Stimulated activated CD4-positive, alpha-beta T cell treated with anti-CD3 and anti-CD28 coated beads, TNF-alpha, amount 100 ng/mL, for 1 hour (primary cell): ENCODE measurements around the gene TMEM53.

Experiments used
- DNase-seq, 3 donors: peaks; one replicate each; pipeline ENCODE4 v3.0.0-alpha.2; 2020; ENCODE audit warnings: low read depth in 3 of 3, low spot score in 1 of 3

The TMEM53 gene

DNA sequence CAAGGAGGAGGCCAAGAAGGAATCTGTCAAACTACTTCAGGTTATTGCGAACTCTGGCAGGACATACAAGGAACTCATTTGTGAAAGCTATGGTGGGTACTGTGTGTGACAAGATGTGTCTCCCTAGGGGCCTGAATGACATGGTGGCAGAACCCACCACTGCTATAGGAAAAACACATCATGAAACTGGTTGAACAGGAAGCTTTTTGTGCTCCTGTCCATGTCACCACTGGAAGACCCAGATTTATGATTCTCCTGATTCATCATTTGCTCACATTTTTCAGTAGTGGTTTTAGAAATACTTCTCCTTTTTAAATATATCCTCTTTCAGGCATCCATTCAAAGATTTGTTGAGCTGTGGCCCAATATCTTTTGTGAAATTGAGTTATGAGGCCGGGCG is 23.9 kb upstream of the TMEM53 start:
- no peak for DNase-seq

DNA sequence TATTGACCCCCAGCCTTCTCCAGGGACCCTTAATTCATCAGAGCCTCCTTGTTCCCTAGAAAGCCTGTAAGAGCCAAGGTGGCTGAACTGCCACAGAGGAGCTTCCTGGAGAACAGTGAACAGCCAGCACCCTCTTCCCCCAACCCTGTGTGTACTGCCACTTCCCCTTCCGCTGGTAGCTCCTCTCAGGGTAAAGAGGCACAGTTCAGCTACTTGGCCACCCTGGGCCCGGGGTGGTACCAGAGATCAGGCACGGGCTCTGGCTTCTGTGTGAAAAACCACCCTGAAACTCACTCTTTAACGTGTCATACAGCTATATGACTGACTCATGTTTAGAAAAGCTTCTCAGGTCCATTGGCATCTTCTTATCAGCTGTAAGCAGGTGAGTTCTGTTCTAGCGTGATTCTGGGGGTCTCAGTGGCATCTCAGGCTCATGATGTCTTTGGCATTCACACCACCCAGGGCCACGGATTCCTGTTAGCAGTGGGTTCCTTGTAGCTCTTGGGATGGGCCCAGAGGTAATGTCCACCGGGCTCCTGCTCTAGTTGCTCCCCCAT is 22.6 kb upstream of the TMEM53 start:
- no peak for DNase-seq

DNA sequence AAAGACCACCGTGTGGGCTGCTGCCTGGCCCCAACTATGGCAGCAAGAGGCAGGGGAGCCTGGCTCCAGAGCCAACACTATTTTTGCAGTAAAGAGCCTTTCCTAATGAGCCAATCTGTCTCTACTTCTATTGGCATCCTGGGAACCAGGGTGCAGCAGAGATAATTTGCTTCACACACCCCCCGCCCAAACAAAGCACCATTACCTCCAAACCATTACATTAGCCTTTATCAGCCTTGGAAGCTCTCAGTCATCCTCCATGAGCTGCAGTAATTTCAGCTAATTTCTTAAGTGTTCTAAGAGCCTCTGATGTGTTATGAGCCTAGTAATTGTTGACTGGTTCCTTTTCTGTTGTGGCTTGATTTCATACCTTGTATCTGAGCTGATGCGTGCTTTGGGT is 21.8 kb upstream of the TMEM53 start:
- DNase-seq = no peak

DNA sequence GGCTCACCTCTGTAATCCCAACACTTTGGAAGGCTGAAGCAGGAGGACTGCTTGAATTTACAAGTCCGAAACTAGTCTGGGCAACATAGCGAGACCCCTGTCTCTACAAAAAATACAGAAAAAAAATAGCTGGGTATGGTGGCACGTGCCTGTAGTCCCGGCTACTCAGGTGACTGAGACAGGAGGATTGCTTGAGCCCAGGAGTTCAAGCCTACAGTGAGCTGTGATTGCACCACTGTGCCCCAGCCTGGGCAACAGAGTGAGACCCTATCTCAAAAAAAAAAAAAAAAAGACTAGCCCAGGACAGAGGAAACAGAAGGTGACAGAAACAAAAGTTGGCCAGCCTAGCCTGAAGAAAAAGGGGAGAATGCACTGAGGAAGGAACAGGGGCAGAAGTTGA is 21.4 kb upstream of the TMEM53 start:
- DNase-seq = no peak

DNA sequence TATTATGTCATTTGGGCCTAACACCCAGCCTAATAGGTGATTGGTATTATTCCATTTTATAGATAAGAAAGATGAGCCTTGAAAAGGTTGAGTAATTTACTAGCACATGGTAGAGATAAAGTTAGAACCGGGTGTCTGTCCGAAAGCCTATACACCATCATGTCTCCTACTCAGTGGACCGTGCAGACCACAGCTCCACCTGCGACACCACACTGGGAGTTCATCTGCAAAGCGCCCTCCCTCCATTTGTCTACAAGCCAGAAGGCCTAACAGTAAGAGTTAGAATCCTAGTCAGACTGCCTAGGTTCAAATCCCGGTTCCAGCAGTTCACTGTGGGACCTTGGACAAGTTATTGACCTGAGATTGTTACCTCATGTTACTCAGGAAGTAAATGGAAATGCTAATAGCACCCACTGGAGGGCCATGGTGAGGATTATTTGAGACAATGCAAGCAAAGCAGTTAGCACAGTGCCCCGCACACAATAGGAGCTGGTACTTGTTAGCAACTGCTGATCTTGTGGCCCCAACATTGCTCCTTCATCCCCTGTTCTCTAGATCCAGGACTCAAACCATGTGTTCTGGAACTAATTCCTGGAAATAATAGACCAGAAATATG is 20.7 kb upstream of the TMEM53 start:
- DNase-seq = no peak

DNA sequence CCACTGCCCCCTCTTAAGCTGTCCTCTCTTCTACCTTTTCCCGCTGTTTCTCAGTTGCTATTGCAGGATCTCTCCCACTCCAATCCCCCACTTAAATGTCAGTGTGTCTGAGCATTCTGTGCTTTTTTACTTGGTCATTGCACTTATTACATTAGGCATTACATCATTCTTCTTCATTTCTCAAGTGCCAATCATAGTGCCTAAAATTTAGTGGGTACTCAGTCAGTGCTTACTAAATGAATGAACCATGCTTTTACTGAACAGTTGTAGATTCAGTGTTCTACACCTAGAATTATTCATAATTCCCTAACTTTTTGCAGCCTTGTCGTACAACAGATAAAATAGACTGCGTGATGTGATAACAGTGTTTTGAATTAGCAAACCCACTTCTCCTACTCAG is 19.6 kb upstream of the TMEM53 start:
- DNase-seq = no peak

DNA sequence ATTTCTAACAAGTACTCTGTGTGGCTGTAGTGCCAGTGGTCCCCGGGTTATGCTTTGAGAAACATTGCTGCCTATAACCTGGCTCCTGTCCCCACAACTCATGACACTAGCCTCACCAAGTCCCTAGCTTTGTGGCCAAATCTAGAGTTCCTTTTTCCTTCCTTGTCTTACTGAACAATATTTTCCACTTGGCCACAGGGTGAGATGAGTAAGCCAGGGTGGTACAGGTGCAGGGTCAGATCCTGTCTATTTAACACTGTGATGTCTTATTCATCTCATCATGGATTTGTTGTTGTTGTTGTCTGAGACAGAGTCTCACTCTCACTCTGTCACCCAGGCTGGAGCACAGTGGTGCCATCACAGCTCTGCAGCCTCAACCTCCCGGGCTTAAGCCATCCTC is 18.9 kb upstream of the TMEM53 start:
- no peak for DNase-seq

DNA sequence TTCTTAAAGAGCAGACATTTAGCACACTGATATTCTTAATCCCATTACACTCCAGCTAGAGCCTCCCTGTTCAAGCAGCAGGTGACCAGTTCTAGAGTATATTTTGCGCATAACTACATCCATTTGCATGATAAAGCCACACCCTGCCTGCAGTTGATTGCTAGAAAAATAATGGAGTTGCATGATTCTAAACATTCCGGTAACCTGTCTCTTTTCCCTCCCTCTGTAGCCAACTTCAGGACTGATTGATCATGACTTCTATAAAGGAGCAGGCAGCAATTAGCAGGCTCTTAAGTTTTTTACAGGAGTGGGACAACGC is 15.1 kb upstream of the TMEM53 start:
- DNase-seq = no peak

DNA sequence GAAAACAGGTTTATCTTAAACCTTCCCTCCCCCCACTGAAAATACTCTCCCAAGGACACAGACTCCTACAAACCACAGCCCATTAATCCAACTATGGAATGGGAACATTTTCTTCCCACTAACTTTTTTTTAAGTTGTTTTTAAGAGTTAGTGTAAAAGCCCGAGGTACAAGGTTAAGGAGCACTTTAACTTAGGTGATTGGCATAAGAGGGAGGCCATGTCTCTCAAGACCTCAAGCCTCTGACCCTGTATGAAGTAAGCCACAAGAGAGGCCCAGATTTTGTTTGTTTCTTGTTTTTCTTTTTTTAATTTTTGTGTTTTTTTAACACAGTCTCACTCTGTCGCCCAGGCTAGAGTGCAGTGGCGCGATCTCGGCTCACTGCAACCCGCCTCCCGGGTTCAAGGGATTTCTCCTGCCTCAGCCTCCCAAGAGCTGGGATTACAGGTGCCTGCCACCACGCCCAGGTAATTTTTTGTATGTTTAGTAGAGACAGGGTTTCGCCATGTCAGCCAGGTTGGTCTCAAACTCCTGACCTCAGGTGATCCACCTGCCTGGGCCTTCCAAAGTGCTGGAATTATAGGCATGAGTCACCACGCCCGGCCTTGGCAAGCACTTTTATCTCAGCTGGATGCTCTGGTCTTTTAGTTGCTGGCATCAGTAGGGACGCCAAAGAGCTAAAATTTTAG is 14.6 kb upstream of the TMEM53 start:
- DNase-seq = no peak

DNA sequence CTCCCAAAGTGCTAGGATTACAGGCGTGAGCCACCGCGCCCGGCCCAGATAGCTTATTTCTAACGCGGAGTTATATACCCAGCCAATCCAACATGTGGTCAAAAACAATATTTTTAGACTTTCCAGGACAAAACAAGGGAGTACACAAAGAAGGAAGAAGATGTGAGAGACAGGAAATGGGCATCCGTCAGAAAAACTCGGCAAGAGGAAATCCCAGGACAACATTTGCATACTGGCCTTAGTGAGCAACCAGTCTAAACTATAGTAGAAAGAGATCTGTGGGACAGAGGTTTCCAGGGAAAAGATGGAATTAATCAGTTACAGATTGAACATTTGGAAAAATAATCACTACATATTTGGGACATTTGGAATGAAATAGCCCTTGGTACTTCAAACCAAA is 11.6 kb upstream of the TMEM53 start:
- no peak for DNase-seq

DNA sequence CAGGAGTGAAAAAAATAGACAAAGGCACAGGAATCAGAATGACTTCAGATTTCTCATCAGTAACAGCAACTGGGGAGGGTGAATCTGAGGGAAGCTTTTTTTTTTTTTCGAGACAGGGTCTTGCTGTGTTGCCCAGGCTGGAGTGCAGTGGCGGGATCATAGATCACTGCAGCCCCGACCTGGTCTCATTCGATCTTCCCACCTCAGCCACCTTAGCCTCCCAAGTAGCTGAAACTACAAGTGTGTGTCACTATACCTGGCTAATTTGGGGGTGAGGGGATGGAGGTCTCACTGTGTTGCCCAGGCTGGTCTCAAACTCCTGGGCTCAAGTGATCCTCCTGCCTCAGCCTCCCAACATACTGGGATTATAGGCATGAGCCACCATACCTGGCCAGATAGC is 10.9 kb upstream of the TMEM53 start:
- DNase-seq = no peak

DNA sequence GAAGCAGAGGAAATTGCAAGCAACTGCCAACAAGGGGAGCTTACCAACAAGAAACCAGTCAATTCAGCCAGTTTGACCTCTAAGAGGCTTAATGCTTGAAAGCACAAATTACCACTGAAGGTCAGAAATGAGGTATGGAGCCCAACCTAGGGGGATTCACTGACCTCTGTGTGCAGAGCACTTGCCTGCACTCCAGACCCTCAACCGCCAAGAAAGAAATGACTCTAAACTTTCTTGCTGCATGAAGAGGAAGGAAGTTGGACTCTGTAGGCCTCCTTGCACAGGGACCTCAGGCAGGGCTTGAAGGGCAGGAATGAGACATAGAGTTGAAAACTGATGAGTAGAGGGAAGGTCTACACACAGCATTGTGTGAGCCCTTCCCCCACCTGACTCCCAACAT is 10.2 kb upstream of the TMEM53 start:
- no peak for DNase-seq

DNA sequence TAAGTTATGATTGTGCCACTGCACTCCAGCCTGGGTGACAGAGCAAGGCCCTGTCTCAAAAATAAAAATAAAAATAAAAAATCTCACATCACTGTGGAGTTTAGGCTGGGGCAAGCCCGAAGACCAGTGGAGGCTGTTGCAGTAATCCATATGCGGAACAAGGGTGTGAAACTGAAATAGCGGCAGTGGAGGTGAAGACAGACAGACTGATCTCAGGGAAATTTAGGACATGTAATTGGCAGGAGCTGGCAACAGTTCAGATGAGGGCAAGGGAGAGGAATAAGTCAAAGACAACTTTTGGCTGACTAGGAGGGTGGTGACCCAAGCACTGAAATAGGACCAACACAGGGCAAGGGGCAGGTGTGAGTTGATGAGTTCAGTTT is 8.6 kb upstream of the TMEM53 start:
- no peak for DNase-seq

DNA sequence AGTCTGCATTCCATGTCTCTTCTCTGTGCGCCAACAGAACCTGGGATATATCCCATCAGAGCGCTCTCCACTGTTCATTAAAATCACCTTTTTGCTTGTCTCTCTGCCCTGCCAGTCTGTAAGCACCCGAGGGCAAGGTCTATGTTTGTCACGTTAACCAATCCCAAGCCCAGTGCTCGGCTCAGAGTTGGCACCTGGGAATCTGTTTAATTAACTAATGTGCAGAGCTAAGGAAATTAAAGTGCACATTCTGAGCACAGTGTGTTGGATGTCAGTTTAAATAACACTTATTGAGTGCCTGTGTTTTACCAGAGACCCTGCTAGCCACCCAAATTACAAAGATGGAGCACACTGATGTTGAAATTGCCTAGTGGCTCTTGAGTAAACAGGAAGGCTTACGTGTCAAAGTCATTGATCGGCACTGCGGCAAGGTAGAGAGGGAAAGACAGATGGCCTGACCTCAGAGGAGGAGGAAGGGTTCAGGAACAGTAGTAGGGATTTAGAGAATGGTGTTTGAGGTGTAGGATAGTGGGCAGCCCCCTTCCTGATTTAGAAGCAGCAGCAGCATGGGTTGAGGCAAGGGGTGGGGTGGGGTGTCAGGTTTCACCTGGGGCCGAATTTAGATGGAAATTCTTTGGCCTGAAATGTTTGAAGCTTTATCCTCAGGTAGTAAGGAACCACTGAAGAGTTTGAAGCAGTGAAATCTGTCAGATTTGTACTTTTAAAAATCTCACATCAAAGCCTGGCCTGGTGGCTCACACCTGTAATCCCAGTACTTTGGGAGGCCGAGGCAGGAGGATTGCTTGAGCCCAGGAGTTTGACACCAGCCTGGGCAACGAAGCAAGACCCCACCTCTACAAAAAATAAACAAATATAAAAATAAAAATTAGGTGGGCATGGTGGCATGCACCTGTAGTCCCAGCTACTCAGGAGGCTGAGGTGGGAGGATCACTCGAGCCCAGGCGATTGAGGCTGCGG is 7.9 kb upstream of the TMEM53 start:
- DNase-seq = no peak

DNA sequence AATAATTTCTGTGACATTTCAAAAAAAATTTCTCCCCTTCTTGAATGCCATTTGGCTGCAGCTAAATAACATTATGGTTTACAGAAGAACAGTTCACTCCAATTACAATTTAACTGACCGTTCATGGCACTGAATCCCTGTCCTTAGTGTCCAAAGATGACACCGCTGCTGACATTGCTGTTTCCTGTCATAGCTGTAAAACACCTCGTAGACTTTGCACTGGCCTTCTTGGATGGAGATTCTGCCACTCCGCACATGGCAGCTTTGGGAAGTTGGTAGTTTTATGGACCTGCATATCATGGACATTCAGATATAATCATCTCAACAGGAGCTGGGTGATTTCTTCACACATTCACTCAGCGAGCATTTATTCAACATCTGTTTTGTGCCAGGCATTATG is 5.2 kb upstream of the TMEM53 start:
- no peak for DNase-seq

DNA sequence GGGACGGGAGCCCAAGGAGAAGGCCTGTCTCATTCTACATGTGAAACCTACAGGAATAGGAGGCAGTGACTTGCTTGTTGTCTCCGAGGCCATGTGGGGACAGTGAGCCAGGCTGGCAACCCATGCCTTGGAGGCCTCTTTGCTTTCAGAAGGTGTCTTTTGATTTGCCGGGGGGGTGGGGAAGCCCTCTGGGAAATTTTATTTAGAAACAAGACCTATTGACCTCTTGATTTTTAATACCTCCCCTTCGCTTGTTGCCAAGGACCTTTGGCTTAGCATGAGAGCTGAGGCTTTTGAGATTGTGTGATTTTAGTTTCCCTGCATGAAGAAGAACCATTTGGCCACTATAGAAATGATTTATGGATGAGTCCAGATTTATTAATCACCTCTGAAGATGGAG is 4.3 kb upstream of the TMEM53 start:
- DNase-seq = no peak

DNA sequence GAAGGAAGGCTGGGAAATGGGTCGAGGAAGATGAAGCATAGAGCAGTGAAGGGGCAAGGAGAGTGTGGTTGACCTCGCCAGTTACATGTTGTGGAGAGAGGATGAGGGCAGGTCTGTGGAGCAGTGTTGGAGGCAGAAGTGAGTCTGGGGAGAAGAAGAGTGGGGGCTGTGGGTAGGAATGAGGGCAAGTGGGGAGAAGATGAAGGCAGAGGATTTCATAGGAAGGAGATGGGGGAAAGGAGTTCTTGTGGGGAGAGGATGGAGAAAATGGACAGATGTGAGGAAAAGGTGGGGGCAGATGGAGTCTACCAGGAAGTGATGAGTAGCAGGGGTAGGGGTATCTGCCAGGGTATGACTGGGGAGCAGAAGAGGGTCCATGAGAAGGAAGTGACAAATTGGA is 3.8 kb upstream of the TMEM53 start:
- no peak for DNase-seq

DNA sequence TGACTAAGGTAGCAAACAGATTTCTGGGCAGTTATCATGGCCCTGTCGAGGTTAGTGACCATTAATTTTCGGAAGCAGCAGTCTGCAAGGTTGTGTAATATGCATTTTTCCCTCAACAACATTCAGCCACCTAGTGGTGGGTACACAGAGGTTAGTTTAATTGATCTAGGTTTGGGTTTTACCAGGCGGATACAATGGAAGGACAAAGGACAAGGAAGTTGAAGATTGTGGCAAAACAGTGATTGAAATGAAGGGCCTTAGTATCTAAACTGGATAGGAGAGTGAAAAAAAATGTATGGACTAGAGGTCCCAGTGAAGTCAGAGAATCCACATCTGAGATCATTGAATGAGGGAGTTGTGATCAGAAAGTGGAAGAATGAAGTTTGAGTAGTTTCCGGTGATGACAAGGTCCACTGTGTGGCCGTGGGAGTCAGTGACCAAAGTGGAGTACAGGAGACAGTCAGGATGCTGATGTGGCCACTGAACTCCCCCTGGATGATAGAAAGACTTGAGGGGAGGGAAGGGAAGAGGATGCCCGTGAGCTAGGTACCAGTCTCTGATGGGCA is 3.0 kb upstream of the TMEM53 start:
- no peak for DNase-seq

DNA sequence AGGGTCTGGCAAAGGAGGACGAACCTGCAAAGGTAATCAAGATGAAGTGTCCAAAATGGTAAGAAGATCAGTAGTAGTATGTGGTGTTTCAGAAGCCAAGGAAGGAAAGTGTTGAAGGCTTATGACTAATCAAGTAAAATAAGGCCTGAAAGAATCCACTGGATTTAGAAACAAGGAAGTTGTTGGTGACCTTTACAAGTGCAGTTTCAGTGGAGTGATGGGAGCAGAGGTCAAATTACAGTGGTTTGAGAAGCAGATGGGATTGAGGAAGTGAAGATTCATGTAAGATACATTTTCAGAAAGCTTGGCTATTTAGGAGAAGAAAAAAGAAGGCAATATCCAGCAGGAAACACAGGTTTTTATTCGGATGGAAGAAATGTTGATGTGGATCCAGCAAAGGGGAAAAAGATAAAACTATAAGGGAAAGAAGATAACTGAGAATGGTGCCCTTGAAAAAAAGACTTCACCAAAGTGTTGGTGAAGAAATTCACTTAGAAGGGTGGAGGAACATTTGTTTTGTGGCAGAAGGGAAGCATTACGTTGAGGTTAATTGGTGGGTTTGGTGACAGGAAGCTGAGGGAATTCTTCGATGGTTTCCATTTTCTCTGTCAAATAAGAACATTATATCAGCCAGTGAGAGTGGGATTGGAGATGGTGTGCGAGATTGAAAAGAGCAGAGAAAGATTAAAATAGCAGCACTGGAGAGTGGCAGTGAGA is 2.4 kb upstream of the TMEM53 start:
- no peak for DNase-seq

DNA sequence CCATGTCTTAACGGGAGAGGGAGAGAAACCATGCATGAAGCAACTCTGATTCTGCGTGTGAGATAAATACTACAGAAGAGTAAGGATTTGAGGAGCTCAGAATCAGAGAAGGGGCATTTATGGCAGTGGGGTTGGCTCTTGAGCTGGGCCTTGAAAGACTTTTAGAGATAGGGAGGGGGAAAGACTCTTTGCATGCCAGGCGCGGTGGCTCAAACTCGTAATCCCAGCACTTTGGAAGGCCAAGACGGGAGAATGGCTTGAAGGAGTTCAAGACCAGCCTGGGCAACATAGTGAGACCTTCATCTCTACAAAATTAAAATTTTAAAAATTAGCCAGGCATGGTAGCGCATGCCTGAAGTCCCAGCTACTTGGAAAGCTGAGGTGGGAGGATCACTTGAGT is 905 bp upstream of the TMEM53 start:
- DNase-seq = no peak

DNA sequence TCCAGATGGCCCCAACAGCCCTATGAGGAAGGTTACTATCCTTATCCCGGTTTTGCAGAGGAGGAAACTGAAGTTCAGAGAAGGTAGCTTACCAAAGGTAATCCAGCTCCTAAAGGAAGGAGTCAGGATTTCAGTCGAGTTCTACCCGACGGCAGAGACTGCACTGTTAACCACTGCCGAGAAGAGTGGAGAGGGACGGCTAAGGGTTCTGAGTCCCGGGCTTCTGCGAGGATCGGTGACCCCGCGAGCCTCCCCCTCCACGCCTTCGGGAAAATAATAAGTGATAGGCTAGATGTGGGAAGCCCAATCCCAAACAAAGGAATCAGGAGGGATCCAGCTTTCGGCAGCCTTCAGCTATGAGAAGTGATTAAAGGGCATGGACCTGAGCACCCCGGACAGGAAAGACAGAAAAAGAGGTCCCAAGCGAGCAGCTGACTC is 587 bp downstream of the TMEM53 start:
- no peak for DNase-seq
